ENCODE data around the gene COLQ. TPM values are rescaled to one million over a fixed set of nuclear protein-coding genes. Genes with fewer than 3 reads are reported as not detected.
A peak's percentile ranks its signal among the peaks of the same experiment; 100 is the strongest.
"Not testable (repeated sequence)": the region's sequence is repeated elsewhere in the genome, so short reads cannot be mapped to it uniquely, and the experiment has no call there.

COLQ gene
- total RNA-seq, 3 donors from 2014 or later = 1.1 to 3.0 (median 1.5) TPM

- H3K36me3 ChIP-seq (ENCODE audit: low read depth) = no peaks in the 10 kb centered on the region
- no peaks in the 10 kb centered on the region for H3K9me3 ChIP-seq
- no peak for TF ChIP-seq CTCF (IDR thresholded peaks at IDR 0.05)
- H3K4me1 ChIP-seq (ENCODE audit: low read depth) = peaks cover 9% of the 10 kb centered on the region
- no peak for ATAC-seq
- no peak for DNase-seq
- intact Hi-C loops (cut with DNase I, micrococcal nuclease) = no loop called here
- peak overlapping the region; percentile 90 for H3K4me3 ChIP-seq
These were observed 94.9 kb downstream of the COLQ start for GRCh38 chr3:15426579-15427118.

GRCh38 chr3:15420871-15421270 is 100.6 kb downstream of the COLQ start:
- no peaks in the 10 kb centered on the region for H3K4me1 ChIP-seq (ENCODE audit: low read depth)
- intact Hi-C loops (cut with DNase I, micrococcal nuclease) = no loop called here
- ATAC-seq (no peak), DNase-seq (no peak)
- H3K4me3 ChIP-seq = no peak overlapping the region
- H3K9me3 ChIP-seq = no peaks in the 10 kb centered on the region
- H3K36me3 ChIP-seq (ENCODE audit: low read depth) = no peaks in the 10 kb centered on the region
- no peak for TF ChIP-seq CTCF (IDR thresholded peaks at IDR 0.05)

GRCh38 chr3:15410966-15411365 is 110.5 kb downstream of the COLQ start:
- H3K4me1 ChIP-seq (ENCODE audit: low read depth); ATAC-seq; DNase-seq; H3K9me3 ChIP-seq; H3K36me3 ChIP-seq (ENCODE audit: low read depth); intact Hi-C loops (cut with DNase I, micrococcal nuclease); H3K4me3 ChIP-seq: not testable (repeated sequence)

GRCh38 chr3:15409774-15410173 is 111.7 kb downstream of the COLQ start:
- TF ChIP-seq CTCF (IDR thresholded peaks at IDR 0.05) = no peak
- intact Hi-C loops (cut with DNase I, micrococcal nuclease) = loop anchor here in 1 of 2 donors (5.0 kb wide), 1 partner anchor 142 kb away; no protein-coding TSS in a partner anchor
- no peaks in the 10 kb centered on the region for H3K4me1 ChIP-seq (ENCODE audit: low read depth)
- no peaks in the 10 kb centered on the region for H3K9me3 ChIP-seq
- H3K4me3 ChIP-seq = no peak overlapping the region
- ATAC-seq = no peak
- H3K36me3 ChIP-seq (ENCODE audit: low read depth) = no peaks in the 10 kb centered on the region
- DNase-seq = no peak

GRCh38 chr3:15409239-15409638 is 112.3 kb downstream of the COLQ start:
- no peak overlapping the region for H3K4me3 ChIP-seq
- no peak for DNase-seq
- H3K36me3 ChIP-seq (ENCODE audit: low read depth) = no peaks in the 10 kb centered on the region
- H3K9me3 ChIP-seq = no peaks in the 10 kb centered on the region
- ATAC-seq = no peak
- intact Hi-C loops (cut with DNase I, micrococcal nuclease) = loop anchor here in 1 of 2 donors (5.0 kb wide), 1 partner anchor 142 kb away; no protein-coding TSS in a partner anchor
- no peak for TF ChIP-seq CTCF (IDR thresholded peaks at IDR 0.05)
- H3K4me1 ChIP-seq (ENCODE audit: low read depth) = no peaks in the 10 kb centered on the region

GRCh38 chr3:15405448-15406050 is 116.0 kb downstream of the COLQ start:
- Histone ChIP-seq H3K36me3 (ENCODE audit: low read depth) (no peaks in the 10 kb centered on the region), H3K4me3 (no peak overlapping the region), H3K4me1 (ENCODE audit: low read depth) (no peaks in the 10 kb centered on the region), H3K9me3 (no peaks in the 10 kb centered on the region)
- intact Hi-C loops (cut with DNase I, micrococcal nuclease) = loop anchor here in 1 of 2 donors (5.0 kb wide), 1 partner anchor 138 kb away; no protein-coding TSS in a partner anchor
- TF ChIP-seq CTCF (IDR thresholded peaks at IDR 0.05) = peak; percentile 48
- ATAC-seq (peak; percentile 66), DNase-seq (peak in 1 of 3 donors; percentile 50)

Measured in mucosa of descending colon (tissue), 3 donors.